Fibroblast of skin of scalp (primary cell): ENCODE results near the gene SFXN3.
"Not testable (repeated sequence)": the region's sequence is repeated elsewhere in the genome, so short reads cannot be mapped to it uniquely, and the experiment has no call there.

Experiments
- DNase-seq: peaks from one replicate; pipeline ENCODE4 v3.0.0-alpha.2; 2013

Gene SFXN3

GRCh38 chr10:101016814-101017213 lies 14.2 kb upstream of the SFXN3 start:
- DNase-seq = no peak

- DNase-seq = no peak
Measured at GRCh38 chr10:101018118-101018599, 12.9 kb upstream of the SFXN3 start.

GRCh38 chr10:101018600-101019439 lies 12.2 kb upstream of the SFXN3 start:
- peak; percentile 80 for DNase-seq

GRCh38 chr10:101019440-101019703 lies 11.7 kb upstream of the SFXN3 start:
- DNase-seq = no peak

GRCh38 chr10:101020427-101021075 lies 10.5 kb upstream of the SFXN3 start:
- DNase-seq = no peak

GRCh38 chr10:101021239-101021638 lies 9.8 kb upstream of the SFXN3 start:
- no peak for DNase-seq

- no peak for DNase-seq
Measured at GRCh38 chr10:101021692-101022251, 9.3 kb upstream of the SFXN3 start.

- no peak for DNase-seq
Measured at GRCh38 chr10:101022967-101023705, 7.9 kb upstream of the SFXN3 start.

GRCh38 chr10:101027106-101027720 lies 3.8 kb upstream of the SFXN3 start:
- no peak for DNase-seq

- no peak for DNase-seq
Measured at GRCh38 chr10:101028446-101029337, 2.3 kb upstream of the SFXN3 start.

GRCh38 chr10:101029520-101030295 lies 1.3 kb upstream of the SFXN3 start:
- DNase-seq = no peak

- no peak for DNase-seq
Measured at GRCh38 chr10:101030496-101031127, 422 bp upstream of the SFXN3 start.

GRCh38 chr10:101031796-101032636 lies 982 bp downstream of the SFXN3 start:
- peak; percentile 70 for DNase-seq

- peak; percentile 89 for DNase-seq
Measured at GRCh38 chr10:101032637-101033224, 1.7 kb downstream of the SFXN3 start.

GRCh38 chr10:101033276-101033675 lies 2.2 kb downstream of the SFXN3 start:
- no peak for DNase-seq

GRCh38 chr10:101034404-101034803 lies 3.4 kb downstream of the SFXN3 start:
- not testable (repeated sequence) for DNase-seq

- DNase-seq = no peak
Measured at GRCh38 chr10:101035314-101035713, 4.3 kb downstream of the SFXN3 start.

GRCh38 chr10:101035916-101036702 lies 5.1 kb downstream of the SFXN3 start:
- no peak for DNase-seq
